Lower lobe of right lung (tissue), 2 donors: ENCODE measurements around the gene MRS2. TPM values are rescaled to one million over a fixed set of nuclear protein-coding genes. Genes with fewer than 3 reads are reported as not detected.

ENCODE experiments used
- ATAC-seq, 2 donors: fragments of 200-7000 bp; cut with Tn5 transposase; one replicate each; pipeline ENCODE4 v1.9.1; 2020 to 2022; ENCODE audit warnings: mild to moderate bottlenecking in 2 of 2, moderate library complexity in 2 of 2
- DNase-seq: peaks from one replicate; pipeline ENCODE4 v3.0.0-alpha.2; 2020
- H3K27ac ChIP-seq: fragments of 200-600 bp; one replicate; pipeline ENCODE4 v1.8.0; 2022
- H3K27me3 ChIP-seq: fragments of 200-600 bp; one replicate; pipeline ENCODE4 v1.8.0; 2022; ENCODE audit warnings: low read depth
- H3K36me3 ChIP-seq: fragments of 200-600 bp; one replicate; pipeline ENCODE4 v1.8.0; 2022; ENCODE audit warnings: mild to moderate bottlenecking
- H3K4me1 ChIP-seq: fragments of 200-600 bp; one replicate; pipeline ENCODE4 v1.8.0; 2022
- H3K4me3 ChIP-seq: fragments of 200-600 bp; one replicate; pipeline ENCODE4 v1.8.0; 2022; ENCODE audit warnings: mild to moderate bottlenecking
- H3K9me3 ChIP-seq: fragments of 200-600 bp; one replicate; pipeline ENCODE4 v1.8.0; 2022
- intact Hi-C: fragments of 100-400 bp; cut with DNase I; formaldehyde crosslinking; loops from one replicate; pipeline ENCODE4 v1.11.0; 2022
- total RNA-seq: library from RNA; stranded (reverse); fragmentation: NEBNext Ultra II Directional; extraction: Animal tissue kit (Norgen Biotek cat#: 25700); gene quantifications from one replicate; pipeline ENCODE4 v1.2.1, GENCODE V29; 2021
- TF ChIP-seq, protein P1 (sequence below): fragments of 200-600 bp; IDR thresholded peaks from one replicate; pipeline ENCODE4 v1.8.0; 2022; ENCODE audit warnings: antibody characterized with exemption, mild to moderate bottlenecking
- donor health status: DM: no; HTN: yes; CAD: no; lungs with severe emphysema.

Gene MRS2
- total RNA-seq, 1 donor from 2014 or later: 20.5 TPM

DNA sequence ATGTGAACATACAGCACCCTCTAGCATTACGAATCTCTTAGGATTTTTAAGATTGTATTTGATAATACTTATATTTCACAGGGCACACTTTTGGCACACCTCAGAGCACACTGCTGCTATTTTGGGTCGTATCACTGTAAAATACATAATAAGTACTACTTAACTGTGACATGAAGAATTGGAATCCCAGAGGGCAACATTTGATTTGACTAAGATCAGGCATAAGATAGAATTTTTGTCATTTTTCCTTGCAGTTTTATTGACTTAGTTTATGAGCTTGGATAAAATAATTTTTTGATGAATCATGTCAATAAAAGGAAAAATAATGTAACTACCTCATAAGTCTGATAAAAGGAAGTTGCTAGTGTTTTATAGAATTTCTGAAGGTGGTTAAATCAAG lies 22.4 kb downstream of the MRS2 start:
- peaks cover 66% of the 10 kb centered on the region for H3K36me3 ChIP-seq
- H3K27me3 ChIP-seq: no peaks in the 10 kb centered on the region
- DNase-seq (no peak), ATAC-seq (no peak)
- intact Hi-C loops: no loop called here
- TF ChIP-seq, protein P1, sequence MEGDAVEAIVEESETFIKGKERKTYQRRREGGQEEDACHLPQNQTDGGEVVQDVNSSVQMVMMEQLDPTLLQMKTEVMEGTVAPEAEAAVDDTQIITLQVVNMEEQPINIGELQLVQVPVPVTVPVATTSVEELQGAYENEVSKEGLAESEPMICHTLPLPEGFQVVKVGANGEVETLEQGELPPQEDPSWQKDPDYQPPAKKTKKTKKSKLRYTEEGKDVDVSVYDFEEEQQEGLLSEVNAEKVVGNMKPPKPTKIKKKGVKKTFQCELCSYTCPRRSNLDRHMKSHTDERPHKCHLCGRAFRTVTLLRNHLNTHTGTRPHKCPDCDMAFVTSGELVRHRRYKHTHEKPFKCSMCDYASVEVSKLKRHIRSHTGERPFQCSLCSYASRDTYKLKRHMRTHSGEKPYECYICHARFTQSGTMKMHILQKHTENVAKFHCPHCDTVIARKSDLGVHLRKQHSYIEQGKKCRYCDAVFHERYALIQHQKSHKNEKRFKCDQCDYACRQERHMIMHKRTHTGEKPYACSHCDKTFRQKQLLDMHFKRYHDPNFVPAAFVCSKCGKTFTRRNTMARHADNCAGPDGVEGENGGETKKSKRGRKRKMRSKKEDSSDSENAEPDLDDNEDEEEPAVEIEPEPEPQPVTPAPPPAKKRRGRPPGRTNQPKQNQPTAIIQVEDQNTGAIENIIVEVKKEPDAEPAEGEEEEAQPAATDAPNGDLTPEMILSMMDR: no peak
- H3K4me3 ChIP-seq: no peak overlapping the region
- no peak overlapping the region for H3K27ac ChIP-seq
- H3K9me3 ChIP-seq: no peaks in the 10 kb centered on the region
- no peaks in the 10 kb centered on the region for H3K4me1 ChIP-seq

DNA sequence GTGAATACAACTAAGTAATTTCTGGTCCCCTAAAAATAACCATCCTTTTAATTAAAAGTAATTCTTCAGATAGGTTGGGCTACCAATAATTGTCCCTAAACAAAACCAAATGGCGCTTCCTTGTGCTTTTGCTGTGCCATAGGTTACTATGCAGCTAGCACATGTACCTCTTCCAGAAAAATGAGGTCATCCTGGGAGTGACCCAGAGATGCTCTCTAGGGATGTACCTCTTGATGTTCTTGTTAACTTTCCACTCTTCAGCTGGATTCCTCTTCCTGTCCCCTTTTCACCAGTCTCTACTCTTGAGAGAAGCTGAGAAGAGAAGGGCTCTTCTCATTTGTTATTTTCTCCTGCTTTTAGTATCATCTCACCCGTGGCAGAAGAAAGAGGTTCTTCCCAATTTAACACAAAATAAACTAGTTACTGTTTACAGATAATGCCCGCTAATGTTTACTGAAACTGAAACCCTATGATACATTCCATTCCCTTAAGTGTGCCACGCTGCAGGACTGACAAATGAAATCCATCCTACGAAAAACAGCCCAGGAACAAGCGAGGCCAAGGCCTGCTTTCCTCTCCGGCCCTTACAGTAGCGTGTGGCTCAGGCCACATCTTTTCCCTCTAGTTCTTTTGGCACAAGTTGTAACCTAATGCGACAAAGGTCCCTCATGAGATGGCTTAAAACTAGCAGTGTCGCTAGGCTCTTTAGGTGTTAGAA lies 24.2 kb downstream of the MRS2 start:
- H3K4me1 ChIP-seq: no peaks in the 10 kb centered on the region
- H3K9me3 ChIP-seq: no peaks in the 10 kb centered on the region
- no peaks in the 10 kb centered on the region for H3K27me3 ChIP-seq
- H3K36me3 ChIP-seq: peaks cover 49% of the 10 kb centered on the region
- H3K27ac ChIP-seq: no peak overlapping the region
- intact Hi-C loops: no loop called here
- no peak for ATAC-seq
- DNase-seq: no peak
- H3K4me3 ChIP-seq: no peak overlapping the region
- TF ChIP-seq, protein P1: no peak

DNA sequence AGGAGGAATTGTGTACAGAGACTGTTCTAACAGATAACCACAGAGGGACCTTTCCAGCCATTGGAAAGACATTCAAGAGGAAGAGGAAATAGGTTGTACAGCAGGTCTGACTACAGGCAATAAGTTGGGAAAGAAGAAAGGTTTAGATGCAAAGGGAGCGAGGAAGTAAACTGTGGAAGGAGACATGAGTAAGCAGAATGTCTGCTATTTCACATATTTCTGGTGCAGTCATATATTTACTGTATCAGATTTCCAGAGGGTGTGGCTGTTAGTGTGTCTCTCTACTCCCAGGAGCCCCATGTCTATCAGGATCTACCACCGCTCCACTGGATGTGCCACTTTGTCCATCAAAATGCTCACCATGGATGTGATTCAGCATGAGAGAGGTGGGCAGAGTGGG lies 25.9 kb downstream of the MRS2 start:
- TF ChIP-seq, protein P1: no peak
- Histone ChIP-seq H3K36me3 (peaks cover 31% of the 10 kb centered on the region), H3K4me1 (no peaks in the 10 kb centered on the region), H3K9me3 (no peaks in the 10 kb centered on the region), H3K27ac (no peak overlapping the region), H3K4me3 (no peak overlapping the region), H3K27me3 (no peaks in the 10 kb centered on the region)
- intact Hi-C loops: no loop called here
- ATAC-seq (no peak), DNase-seq (no peak)

DNA sequence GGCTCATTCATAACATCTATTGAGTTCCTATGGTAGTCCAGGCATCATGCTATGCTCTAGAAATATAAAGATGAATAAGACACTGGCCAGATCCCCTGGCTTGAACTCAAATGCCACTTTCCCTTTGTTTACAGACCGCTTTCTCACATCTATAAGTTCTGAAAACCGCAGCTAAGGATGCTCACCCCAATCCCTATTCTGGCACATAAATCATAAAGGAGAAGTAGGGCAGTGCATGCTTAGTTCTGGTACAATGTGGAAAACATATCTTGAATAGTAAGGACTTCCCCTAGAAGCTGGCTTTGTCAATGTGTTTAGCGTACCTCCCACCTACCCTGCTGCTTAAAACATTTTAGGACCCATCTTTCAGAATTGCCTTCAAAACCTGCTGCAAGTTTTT lies 26.4 kb downstream of the MRS2 start:
- no peak for DNase-seq
- intact Hi-C loops: no loop called here
- no peak for ATAC-seq
- no peaks in the 10 kb centered on the region for H3K9me3 ChIP-seq
- H3K4me3 ChIP-seq: no peak overlapping the region
- TF ChIP-seq, protein P1: no peak
- H3K36me3 ChIP-seq: peaks cover 26% of the 10 kb centered on the region
- H3K27ac ChIP-seq: no peak overlapping the region
- no peaks in the 10 kb centered on the region for H3K27me3 ChIP-seq
- H3K4me1 ChIP-seq: no peaks in the 10 kb centered on the region

DNA sequence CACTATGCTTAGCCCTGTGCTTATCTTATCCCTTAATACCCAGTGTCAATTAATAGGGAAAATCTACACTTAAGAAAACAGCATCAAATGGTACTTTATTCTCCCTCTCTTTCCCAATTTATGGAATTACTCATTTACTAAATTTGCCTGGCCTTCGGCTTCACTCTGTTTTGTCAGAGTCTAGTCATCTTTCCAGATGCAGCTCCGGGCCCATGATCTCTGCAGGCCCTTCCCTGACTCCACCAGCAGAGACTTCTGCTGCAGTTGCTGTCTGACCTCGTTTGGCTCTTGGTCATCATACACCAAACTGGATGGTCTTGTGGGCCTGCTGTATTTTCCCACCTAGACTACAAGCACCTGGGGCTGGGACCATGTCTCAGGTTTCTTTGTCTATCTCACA lies 27.4 kb downstream of the MRS2 start:
- Histone ChIP-seq H3K4me3 (no peak overlapping the region), H3K27me3 (no peaks in the 10 kb centered on the region), H3K27ac (no peak overlapping the region), H3K9me3 (no peaks in the 10 kb centered on the region), H3K4me1 (no peaks in the 10 kb centered on the region), H3K36me3 (peaks cover 17% of the 10 kb centered on the region)
- intact Hi-C loops: no loop called here
- DNase-seq (no peak), ATAC-seq (no peak)
- TF ChIP-seq, protein P1: no peak
